MM.1S (cell line): ENCODE results near the gene TIE1.

ENCODE experiments used
- DNase-seq: peaks from one replicate; pipeline ENCODE4 v3.0.0-alpha.2; 2015
- H2AFZ ChIP-seq: fragments of 300-600 bp; sonication (generic); 2 replicates; pipeline ENCODE4 v1.6.0; 2016; ENCODE audit warnings: antibody characterized with exemption, low read length
- H3F3A ChIP-seq: fragments of 300-600 bp; sonication (generic); 2 replicates; pipeline ENCODE4 v1.6.1; 2016; ENCODE audit warnings: mild to moderate bottlenecking, antibody characterized with exemption, low read length, moderate library complexity, mixed read lengths; ENCODE audit not compliant: insufficient read depth
- H3K27ac ChIP-seq: fragments of 300-600 bp; sonication (generic); 2 replicates; pipeline ENCODE4 v1.5.1; 2016; ENCODE audit warnings: mild to moderate bottlenecking, low read length
- H3K27me3 ChIP-seq: fragments of 300-600 bp; sonication (generic); replicated peaks from 2 replicates; pipeline ENCODE4 v1.6.0; 2016; ENCODE audit warnings: low read length; ENCODE audit not compliant: insufficient read depth
- H3K36me3 ChIP-seq: fragments of 300-600 bp; sonication (generic); replicated peaks from 2 replicates; pipeline ENCODE4 v1.6.1; 2016; ENCODE audit warnings: mild to moderate bottlenecking, low read length, mixed read lengths; ENCODE audit not compliant: insufficient read depth
- H3K4me1 ChIP-seq: fragments of 300-600 bp; sonication (generic); 2 replicates; pipeline ENCODE4 v1.6.1; 2016; ENCODE audit warnings: low read length, mixed read lengths
- H3K4me2 ChIP-seq: fragments of 300-600 bp; sonication (generic); 2 replicates; pipeline ENCODE4 v1.6.0; 2016; ENCODE audit warnings: low read depth, low read length
- H3K4me3 ChIP-seq: fragments of 300-600 bp; sonication (generic); 2 replicates; pipeline ENCODE4 v1.5.1; 2016; ENCODE audit warnings: low read length, mixed read lengths
- H3K79me2 ChIP-seq: fragments of 300-600 bp; sonication (generic); 2 replicates; pipeline ENCODE4 v1.6.1; 2016; ENCODE audit warnings: mixed run types, low read length, mixed read lengths
- H3K9ac ChIP-seq: fragments of 300-600 bp; sonication (generic); 2 replicates; pipeline ENCODE4 v1.6.1; 2016; ENCODE audit warnings: low read length, mixed read lengths
- H3K9me2 ChIP-seq: fragments of 300-600 bp; sonication (generic); replicated peaks from 2 replicates; pipeline ENCODE4 v1.6.1; 2016; ENCODE audit warnings: mild to moderate bottlenecking, low read length, mixed read lengths; ENCODE audit not compliant: insufficient read depth
- H3K9me3 ChIP-seq: fragments of 300-600 bp; sonication (generic); replicated peaks from 2 replicates; pipeline ENCODE4 v1.6.1; 2016; ENCODE audit warnings: mild to moderate bottlenecking, low read length, mixed read lengths; ENCODE audit not compliant: insufficient read depth
- H4K20me1 ChIP-seq: fragments of 300-600 bp; sonication (generic); 2 replicates; pipeline ENCODE4 v1.6.1; 2016; ENCODE audit warnings: mild to moderate bottlenecking, low read length, moderate library complexity, mixed read lengths; ENCODE audit not compliant: insufficient read depth
- CTCF ChIP-seq: fragments of 300-600 bp; sonication (generic); IDR thresholded peaks from 2 replicates; pipeline ENCODE4 v1.5.1; 2016; ENCODE audit warnings: antibody characterized with exemption, low read length, mixed read lengths
- EZH2 ChIP-seq: fragments of 300-600 bp; sonication (generic); optimal IDR thresholded peaks from 2 replicates; pipeline ENCODE3; 2017; ENCODE audit warnings: low read depth, mild to moderate bottlenecking, antibody characterized with exemption, low read length, mixed read lengths
- EZH2phosphoT487 ChIP-seq: fragments of 300-600 bp; sonication (generic); IDR thresholded peaks from 2 replicates; pipeline ENCODE4 v1.6.1; 2018; ENCODE audit warnings: antibody characterized with exemption, low read length

The TIE1 gene

GRCh38 chr1:43296207-43296606 is 4.6 kb upstream of the TIE1 start:
- Histone ChIP-seq H3K27ac (no peak overlapping the region), H3K4me2 (no peak overlapping the region), H3K9ac (no peak overlapping the region), H3K36me3 (no peaks in the 10 kb centered on the region), H4K20me1 (no peaks in the 10 kb centered on the region), H3K9me3 (no peaks in the 10 kb centered on the region), H3F3A (0 out of 2 replicates have a peak, but pooled peaks cover 3% of the 10 kb centered on the region), H3K4me1 (no peaks in the 10 kb centered on the region), H3K79me2 (no peaks in the 10 kb centered on the region), H3K27me3 (no peaks in the 10 kb centered on the region), H2AFZ (no peak overlapping the region), H3K9me2 (no peaks in the 10 kb centered on the region), H3K4me3 (no peak overlapping the region)
- no peak for DNase-seq
- TF ChIP-seq EZH2 (no peak), CTCF (no peak), EZH2phosphoT487 (no peak)

- Histone ChIP-seq H3K4me3 (no peak overlapping the region), H2AFZ (no peak overlapping the region), H3K36me3 (no peaks in the 10 kb centered on the region), H3K27ac (no peak overlapping the region), H3K9me2 (no peaks in the 10 kb centered on the region), H3K79me2 (no peaks in the 10 kb centered on the region), H3K27me3 (no peaks in the 10 kb centered on the region), H4K20me1 (no peaks in the 10 kb centered on the region), H3F3A (0 out of 2 replicates have a peak, but pooled peaks cover 3% of the 10 kb centered on the region), H3K4me2 (no peak overlapping the region), H3K9ac (no peak overlapping the region), H3K9me3 (no peaks in the 10 kb centered on the region), H3K4me1 (no peaks in the 10 kb centered on the region)
- TF ChIP-seq EZH2phosphoT487, result no peak
- TF ChIP-seq EZH2, result no peak
- no peak for TF ChIP-seq CTCF
- no peak for DNase-seq
Measured at GRCh38 chr1:43298055-43298454, 2.7 kb upstream of the TIE1 start.

- Histone ChIP-seq H3K36me3 (no peaks in the 10 kb centered on the region), H3K27me3 (no peaks in the 10 kb centered on the region), H3K4me2 (no peak overlapping the region), H3F3A (0 out of 2 replicates have a peak, but pooled peaks cover 3% of the 10 kb centered on the region), H3K4me3 (no peak overlapping the region), H3K4me1 (no peaks in the 10 kb centered on the region), H3K9me2 (no peaks in the 10 kb centered on the region), H3K27ac (no peak overlapping the region), H4K20me1 (no peaks in the 10 kb centered on the region), H3K9me3 (no peaks in the 10 kb centered on the region), H2AFZ (no peak overlapping the region), H3K9ac (no peak overlapping the region), H3K79me2 (no peaks in the 10 kb centered on the region)
- no peak for TF ChIP-seq EZH2
- no peak for TF ChIP-seq EZH2phosphoT487
- no peak for TF ChIP-seq CTCF
- no peak for DNase-seq
Measured at GRCh38 chr1:43299101-43299500, 1.7 kb upstream of the TIE1 start.
